Ovary (tissue), 3 donors: Measurements from ENCODE around the gene GABRR2.

Experiments
- CTCF ChIP-seq, 3 donors: fragments of 450-650 bp in 2 of 3; fragments of 200-600 bp in 1 of 3; IDR thresholded peaks; one replicate each; pipeline versions ENCODE4 v1.5.1 to v1.8.0; 2016 to 2022; ENCODE audit warnings: antibody characterized with exemption in 3 of 3, mild to moderate bottlenecking in 1 of 3
- POLR2A ChIP-seq: fragments of 450-650 bp; IDR thresholded peaks from one replicate; pipeline ENCODE4 v1.6.1; 2017; ENCODE audit warnings: antibody characterized with exemption, mild to moderate bottlenecking, moderate library complexity
- donor health status: DM: no; HTN: no; CAD: no.

GRCh38 chr6:89311853-89312531 lies 3.1 kb downstream of the GABRR2 start:
- TF ChIP-seq CTCF (IDR thresholded peaks at IDR 0.05) = peak in 2 of 3 donors; percentile 47 to 57
- TF ChIP-seq POLR2A = no peak
